Measurements from ENCODE around the gene ABCG8.

GRCh38 chr2:43814711-43815110, 24.1 kb upstream of the ABCG8 start:
- TF ChIP-seq CTCF (conservative IDR thresholded peaks at IDR 0.05 in 1 of 2, IDR thresholded peaks at IDR 0.05 in 1 of 2; ENCODE audit: extremely low read depth in 1 of 2, insufficient read depth in 1 of 2, low read depth in 1 of 2, low read length in 2 of 2) (no peak), EZH2 (IDR thresholded peaks at IDR 0.05; ENCODE audit: borderline replicate concordance, low read length) (no peak)
